K562 (cell line): ENCODE data around the gene OR52I1. TPM values are rescaled to one million over a fixed set of nuclear protein-coding genes. Genes with fewer than 3 reads are reported as not detected.

Experiments used
- ATAC-seq: fragments of 200-7000 bp; cut with Tn5 transposase; 3 replicates; pipeline ENCODE4 v1.9.1; 2020; ENCODE audit warnings: moderate library complexity
- BruUV-seq: library from RNA; stranded (reverse); fragments of 400-500 nt; replicated peaks from 2 replicates; lab custom pipeline; 2021; lab: Mats Ljungman, UMichigan
- CTCF ChIA-PET: fragments of 300-600 bp; formaldehyde crosslinking; extraction: SDS; loops from one replicate; lab custom pipeline; 2021; ENCODE audit warnings: low intra/inter-chr PET ratio; lab: Yijun Ruan, JAX
- POLR2A ChIA-PET: fragments of 300-600, 350-650 bp; sonication (Branson Sonifier 250); formaldehyde crosslinking; extraction: SDS; loops from one replicate; lab custom pipeline; 2021; ENCODE audit warnings: antibody characterized with exemption, inconsistent platforms; lab: Yijun Ruan, JAX
- DNase-seq, 4 experiments: peaks; one replicate each; pipeline versions ENCODE4 v3.0.0 to v3.0.0-alpha.2; 2011 to 2018; ENCODE audit warnings: low spot score in 3 of 4, mixed read lengths in 3 of 4; ENCODE audit errors: extremely low read depth in 1 of 4
- FAIRE-seq: peaks from 2 replicates; lab custom pipeline; 2011; peaks lifted over from hg19 to GRCh38; lab: Jason Lieb, UNC
- H2AFZ ChIP-seq: 2 replicates; pipeline ENCODE4 v1.6.0; 2011; ENCODE audit warnings: low read depth, low read length, control low read depth, inconsistent platforms
- H3K27ac ChIP-seq: fragments of 200-600 bp; 3 replicates; pipeline ENCODE4 v1.8.0; 2011; ENCODE audit warnings: low read depth, mild to moderate bottlenecking, control low read depth, inconsistent platforms, low read length, moderate library complexity, mixed read lengths; ENCODE audit errors: extremely low read depth
- H3K27me3 ChIP-seq, 2 experiments: fragments of 300-600 bp in 1 of 2; 2 replicates in 1 of 2; 3 replicates in 1 of 2; pipeline versions ENCODE4 v1.6.0 to v1.8.0; 2011; ENCODE audit warnings: inconsistent platforms in 2 of 2, low read length in 2 of 2, mild to moderate bottlenecking in 1 of 2, mixed read lengths in 1 of 2, moderate library complexity in 1 of 2; ENCODE audit not compliant: control insufficient read depth in 2 of 2, insufficient read depth in 2 of 2
- H3K36me3 ChIP-seq: fragments of 300-600 bp; 3 replicates; pipeline ENCODE4 v1.8.0; 2011; ENCODE audit warnings: mild to moderate bottlenecking, low read length, inconsistent platforms; ENCODE audit not compliant: control insufficient read depth, insufficient read depth
- H3K4me1 ChIP-seq, 2 experiments: fragments of 200-600 bp in 1 of 2; replicated peaks in 1 of 2; 2 replicates in 1 of 2; 3 replicates in 1 of 2; pipeline versions ENCODE4 v1.5.1 to v1.8.0; 2011; ENCODE audit warnings: inconsistent platforms in 2 of 2, low read length in 2 of 2, mild to moderate bottlenecking in 1 of 2, mixed read lengths in 1 of 2, moderate library complexity in 1 of 2; ENCODE audit not compliant: control insufficient read depth in 2 of 2, insufficient read depth in 2 of 2
- H3K4me2 ChIP-seq: 2 replicates; pipeline ENCODE4 v1.6.1; 2011; ENCODE audit warnings: low read length, control low read depth, inconsistent platforms, mixed read lengths; ENCODE audit not compliant: insufficient read depth
- H3K4me3 ChIP-seq: fragments of 200-600 bp; sonication (generic), shearing (Covaris generic); 2 replicates; pipeline ENCODE4 v1.5.1; 2016; ENCODE audit warnings: control low read depth, inconsistent platforms
- H3K79me2 ChIP-seq: fragments of 200-600 bp; 3 replicates; pipeline ENCODE4 v1.8.0; 2011; ENCODE audit warnings: low read length, inconsistent platforms; ENCODE audit not compliant: control insufficient read depth, insufficient read depth
- H3K9ac ChIP-seq, 2 experiments: 2 replicates each; pipeline versions ENCODE4 v1.6.0 to v1.6.1; 2011; ENCODE audit warnings: low read depth in 2 of 2, low read length in 2 of 2, control low read depth in 1 of 2, inconsistent platforms in 1 of 2, mild to moderate bottlenecking in 1 of 2, mixed read lengths in 1 of 2; ENCODE audit not compliant: insufficient read depth in 1 of 2
- H3K9me1 ChIP-seq: one replicate; pipeline ENCODE4 v1.6.0; 2011; ENCODE audit warnings: inconsistent platforms, mild to moderate bottlenecking, low read length, moderate library complexity; ENCODE audit not compliant: control insufficient read depth, insufficient read depth
- H3K9me3 ChIP-seq: replicated peaks from 2 replicates; pipeline ENCODE4 v1.5.1; 2011; ENCODE audit warnings: low read depth, low read length, inconsistent platforms; ENCODE audit not compliant: control insufficient read depth, insufficient read depth
- H4K20me1 ChIP-seq: replicated peaks from 2 replicates; pipeline ENCODE4 v1.6.1; 2011; ENCODE audit warnings: low read length, inconsistent platforms, mixed read lengths; ENCODE audit not compliant: control insufficient read depth, insufficient read depth
- CEBPB ChIP-seq: fragments of 450-650 bp; IDR thresholded peaks from 2 replicates; pipeline ENCODE4 v1.6.1; 2016; ENCODE audit warnings: missing genetic modification characterization, missing compliant biosample characterization
- FOXA3 ChIP-seq, 2 experiments: fragments of 450-650 bp in 1 of 2; sonication (generic) in 1 of 2; formaldehyde crosslinking; IDR thresholded peaks in 1 of 2; conservative IDR thresholded peaks in 1 of 2; 2 replicates each; pipeline versions ENCODE4 v1.4.0 to v1.8.0; 2020 to 2022; ENCODE audit warnings: mild to moderate bottlenecking in 2 of 2, missing genetic modification reagents in 1 of 2
- OTX1 ChIP-seq: fragments of 450-650 bp; formaldehyde crosslinking; IDR thresholded peaks from 2 replicates; pipeline ENCODE4 v1.4.0; 2022; ENCODE audit warnings: mild to moderate bottlenecking
- PPARD ChIP-seq: fragments of 250-450 bp; sonication (Bioruptor Pico); IDR thresholded peaks from 2 replicates; pipeline ENCODE4 v1.8.0; 2022; ENCODE audit warnings: inconsistent platforms, mild to moderate bottlenecking, moderate library complexity
- SIRT6 ChIP-seq: IDR thresholded peaks from one replicate; pipeline ENCODE4 v1.6.1; 2012; ENCODE audit warnings: low read depth, mild to moderate bottlenecking, control low read depth, inconsistent platforms, low read length, moderate library complexity
- SMAD4 ChIP-seq: fragments of 250-450 bp; sonication (Bioruptor Pico); conservative IDR thresholded peaks from 2 replicates; pipeline ENCODE4 v1.8.0; 2021; ENCODE audit warnings: inconsistent platforms, mild to moderate bottlenecking, moderate library complexity
- SMARCB1 ChIP-seq: IDR thresholded peaks from 2 replicates; pipeline ENCODE4 v1.6.1; 2011; ENCODE audit warnings: improper control_type of control experiment, low read depth; ENCODE audit not compliant: insufficient read length
- ZNF551 ChIP-seq: fragments of 250-450 bp; sonication (Bioruptor Pico); IDR thresholded peaks from 2 replicates; pipeline ENCODE4 v1.5.0; 2021; ENCODE audit warnings: mild to moderate bottlenecking, moderate library complexity
- ZNF79 ChIP-seq: fragments of 250-450 bp; sonication (Bioruptor Pico); IDR thresholded peaks from 2 replicates; pipeline ENCODE4 v1.4.0; 2020; ENCODE audit warnings: low read depth, mild to moderate bottlenecking, moderate library complexity
- in situ Hi-C: fragments of 300-500 bp; cut with MboI; formaldehyde crosslinking; loops from 4 replicates; pipeline ENCODE4 v1.15.0; 2018; ENCODE audit warnings: inconsistent platforms, mixed read lengths
- intact Hi-C: fragments of 100-400 bp; cut with micrococcal nuclease; formaldehyde crosslinking; loops from 2 replicates; pipeline ENCODE4 v1.14.2; 2022
- polyA plus RNA-seq, 8 experiments: library from polyadenylated mRNA; depleted of rRNA in 4 of 8; stranded (reverse) in 5 of 8; unstranded in 3 of 8; fragments of >200 nt; fragmentation: Nextera tagmentation in 2 of 8; fragmentation: Illumina TruSeq in 1 of 8; extraction: Ambion mirVana in 2 of 8; extraction: Trizol in 1 of 8; gene quantifications; 2 replicates each; pipeline versions ENCODE4 v1.2.1 to v1.2.3, GENCODE V29; 2011 to 2014; ENCODE audit warnings: inconsistent platforms in 1 of 8, missing spikeins in 1 of 8
- total RNA-seq, 7 experiments: library from RNA; depleted of rRNA in 6 of 7; stranded (reverse); fragments of >200 nt in 6 of 7; fragmentation: Illumina TruSeq in 2 of 7; extraction: Trizol in 2 of 7; gene quantifications; 2 replicates each; pipeline versions ENCODE4 v1.2.1 to v1.2.3, GENCODE V29; 2011 to 2021; ENCODE audit warnings: low replicate concordance in 1 of 7
- TF ChIP-seq, protein P1 (sequence below): IDR thresholded peaks from 2 replicates; pipeline ENCODE4 v1.6.1; 2014; ENCODE audit warnings: antibody characterized with exemption
- TF ChIP-seq, protein P2 (sequence below): sonication (generic); formaldehyde crosslinking; IDR thresholded peaks from 2 replicates; pipeline ENCODE4 v1.8.1; 2023; ENCODE audit warnings: mild to moderate bottlenecking, missing genetic modification reagents, moderate library complexity
- TF ChIP-seq, protein P3 (sequence below), 2 experiments: fragments of 450-650 bp; IDR thresholded peaks; 2 replicates each; pipeline ENCODE4 v1.6.1; 2016

The OR52I1 gene
- total and polyA plus RNA-seq, 9 of the 15 experiments (the other 6 are each of a cell fraction or from before 2014, with no cell fraction given): not detected

DNA sequence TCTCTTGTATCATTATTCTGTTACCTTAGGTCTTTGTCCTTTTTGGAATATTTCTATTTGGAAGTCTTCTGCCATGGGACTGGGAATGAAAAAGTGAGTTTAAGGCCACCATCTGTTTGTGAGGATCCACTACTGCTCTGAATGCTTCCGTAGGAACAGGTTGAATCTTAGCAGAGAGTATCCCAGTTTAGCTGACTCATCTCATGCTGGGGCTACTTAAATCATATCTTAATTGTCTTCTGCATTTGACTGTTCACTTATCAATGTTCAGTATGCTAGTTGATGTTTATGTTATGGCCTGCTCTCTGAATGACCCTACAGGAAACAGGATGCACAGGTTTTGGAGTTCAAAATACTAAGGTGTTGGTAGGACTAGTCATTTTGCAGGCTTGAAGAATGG lies 13.7 kb upstream of the OR52I1 start (continued):
- no peak for TF ChIP-seq ZNF79
- TF ChIP-seq SIRT6: no peak
- TF ChIP-seq SMARCB1: no peak
- TF ChIP-seq OTX1 (CRISPR knock-in tag): no peak
- TF ChIP-seq, protein P1, sequence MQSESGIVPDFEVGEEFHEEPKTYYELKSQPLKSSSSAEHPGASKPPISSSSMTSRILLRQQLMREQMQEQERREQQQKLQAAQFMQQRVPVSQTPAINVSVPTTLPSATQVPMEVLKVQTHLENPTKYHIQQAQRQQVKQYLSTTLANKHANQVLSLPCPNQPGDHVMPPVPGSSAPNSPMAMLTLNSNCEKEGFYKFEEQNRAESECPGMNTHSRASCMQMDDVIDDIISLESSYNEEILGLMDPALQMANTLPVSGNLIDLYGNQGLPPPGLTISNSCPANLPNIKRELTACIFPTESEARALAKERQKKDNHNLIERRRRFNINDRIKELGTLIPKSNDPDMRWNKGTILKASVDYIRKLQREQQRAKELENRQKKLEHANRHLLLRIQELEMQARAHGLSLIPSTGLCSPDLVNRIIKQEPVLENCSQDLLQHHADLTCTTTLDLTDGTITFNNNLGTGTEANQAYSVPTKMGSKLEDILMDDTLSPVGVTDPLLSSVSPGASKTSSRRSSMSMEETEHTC: no peak
- no peak for TF ChIP-seq PPARD

DNA sequence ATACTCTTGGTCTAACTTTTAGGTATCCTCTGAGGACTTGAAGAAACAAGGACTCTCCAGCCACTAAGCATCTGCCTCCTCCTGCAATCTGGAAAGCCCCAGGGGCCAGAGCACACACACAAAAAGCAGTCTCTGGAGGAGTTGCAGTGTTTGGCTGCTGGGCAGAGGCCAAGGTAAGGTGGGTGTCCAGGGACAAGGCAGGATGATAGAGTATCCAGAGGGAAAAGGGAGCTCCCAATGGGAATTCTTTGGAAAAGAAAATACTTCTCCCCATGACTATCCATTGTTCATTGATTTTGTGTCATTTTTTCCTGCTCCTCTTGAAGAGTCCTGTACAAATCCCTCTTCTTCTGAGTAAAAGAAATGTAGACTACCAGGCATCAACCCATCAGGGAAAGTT lies 12.4 kb upstream of the OR52I1 start, which contains the start of gene OR52I2:
Gene OR52I2, plus strand, starts transcription at position 301 of the 400 bp plus-strand sequence.
- in situ Hi-C loops: no loop called here
- BruUV-seq: no TSS peak
- DNase-seq: no peak
- Histone ChIP-seq H3K9me3 (no peaks in the 10 kb centered on the region), H3K27me3 (peaks cover 5 to 11% of the 10 kb centered on the region in 2 experiments), H3K27ac (no peak within 1 kb of the TSS), H2AFZ (no peak within 1 kb of the TSS), H4K20me1 (no peaks in the 10 kb centered on the region), H3K4me1 (no peaks in the 10 kb centered on the region), H3K4me3 (no peak within 1 kb of the TSS), H3K4me2 (no peak within 1 kb of the TSS), H3K9me1 (no peaks in the 10 kb centered on the region), H3K79me2 (no peaks in the 10 kb centered on the region), H3K36me3 (no peaks in the 10 kb centered on the region), H3K9ac (no peak within 1 kb of the TSS)
- intact Hi-C loops: no loop called here
- ATAC-seq: no peak
- ChIA-PET CTCF (no interaction called here), POLR2A (no interaction called here)
- TF ChIP-seq ZNF551 (CRISPR knock-in tag): no peak
- TF ChIP-seq FOXA3 (CRISPR knock-in tag; conservative IDR thresholded peaks at IDR 0.05 in 1 of 2, IDR thresholded peaks at IDR 0.05 in 1 of 2): no peak
- TF ChIP-seq, protein P2, sequence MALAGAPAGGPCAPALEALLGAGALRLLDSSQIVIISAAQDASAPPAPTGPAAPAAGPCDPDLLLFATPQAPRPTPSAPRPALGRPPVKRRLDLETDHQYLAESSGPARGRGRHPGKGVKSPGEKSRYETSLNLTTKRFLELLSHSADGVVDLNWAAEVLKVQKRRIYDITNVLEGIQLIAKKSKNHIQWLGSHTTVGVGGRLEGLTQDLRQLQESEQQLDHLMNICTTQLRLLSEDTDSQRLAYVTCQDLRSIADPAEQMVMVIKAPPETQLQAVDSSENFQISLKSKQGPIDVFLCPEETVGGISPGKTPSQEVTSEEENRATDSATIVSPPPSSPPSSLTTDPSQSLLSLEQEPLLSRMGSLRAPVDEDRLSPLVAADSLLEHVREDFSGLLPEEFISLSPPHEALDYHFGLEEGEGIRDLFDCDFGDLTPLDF (CRISPR knock-in tag): no peak
- TF ChIP-seq, protein P3, sequence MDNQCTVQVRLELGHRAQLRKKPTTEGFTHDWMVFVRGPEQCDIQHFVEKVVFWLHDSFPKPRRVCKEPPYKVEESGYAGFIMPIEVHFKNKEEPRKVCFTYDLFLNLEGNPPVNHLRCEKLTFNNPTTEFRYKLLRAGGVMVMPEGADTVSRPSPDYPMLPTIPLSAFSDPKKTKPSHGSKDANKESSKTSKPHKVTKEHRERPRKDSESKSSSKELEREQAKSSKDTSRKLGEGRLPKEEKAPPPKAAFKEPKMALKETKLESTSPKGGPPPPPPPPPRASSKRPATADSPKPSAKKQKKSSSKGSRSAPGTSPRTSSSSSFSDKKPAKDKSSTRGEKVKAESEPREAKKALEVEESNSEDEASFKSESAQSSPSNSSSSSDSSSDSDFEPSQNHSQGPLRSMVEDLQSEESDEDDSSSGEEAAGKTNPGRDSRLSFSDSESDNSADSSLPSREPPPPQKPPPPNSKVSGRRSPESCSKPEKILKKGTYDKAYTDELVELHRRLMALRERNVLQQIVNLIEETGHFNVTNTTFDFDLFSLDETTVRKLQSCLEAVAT (IDR thresholded peaks at IDR 0.05): no peak
- TF ChIP-seq CEBPB (tag): no peak
- no peak for TF ChIP-seq SMAD4
- no peak for FAIRE-seq
